Measurements from ENCODE around the gene PRKAR2A. TPM values are rescaled to one million over a fixed set of nuclear protein-coding genes. Genes with fewer than 3 reads are reported as not detected.

Gene PRKAR2A
- total RNA-seq, 2 donors from 2014 or later = 14.8 to 32.0 TPM

- H3K4me3 ChIP-seq = no peak overlapping the region
- H3K4me1 ChIP-seq = no peaks in the 10 kb centered on the region
- ATAC-seq = no peak
- no peaks in the 10 kb centered on the region for H3K9me3 ChIP-seq
- H3K27ac ChIP-seq = no peak overlapping the region
- H3K27me3 ChIP-seq = no peaks in the 10 kb centered on the region
- TF ChIP-seq CTCF (IDR thresholded peaks at IDR 0.05) (no peak), POLR2A (IDR thresholded peaks at IDR 0.05) (no peak)
- no peaks in the 10 kb centered on the region for H3K36me3 ChIP-seq (replicated peaks in 1 of 2; ENCODE audit: insufficient read depth in 1 of 2, low read depth in 2 of 2)
- 89 to 90% methylated on average over 8 of the region's 8 CpGs for WGBS, 2 donors
- no peak for DNase-seq
- intact Hi-C loops (cut with DNase I) = no loop called here
Measured at GRCh38 chr3:48877671-48878070, 30.0 kb upstream of the PRKAR2A start.

GRCh38 chr3:48863122-48863521, 15.4 kb upstream of the PRKAR2A start:
- H3K9me3 ChIP-seq = no peaks in the 10 kb centered on the region
- ATAC-seq (no peak), DNase-seq (no peak)
- TF ChIP-seq POLR2A (IDR thresholded peaks at IDR 0.05) (no peak), CTCF (IDR thresholded peaks at IDR 0.05) (no peak)
- WGBS, 2 donors = 97 to 100% methylated on average over 2 to 3 of the region's 3 CpGs
- intact Hi-C loops (cut with DNase I) = no loop called here
- H3K4me1 ChIP-seq = no peaks in the 10 kb centered on the region
- no peak overlapping the region for H3K27ac ChIP-seq
- H3K36me3 ChIP-seq (replicated peaks in 1 of 2; ENCODE audit: insufficient read depth in 1 of 2, low read depth in 2 of 2) = peaks cover 0 to 1% of the 10 kb centered on the region in 2 donors
- no peak overlapping the region for H3K4me3 ChIP-seq
- no peaks in the 10 kb centered on the region for H3K27me3 ChIP-seq

- ATAC-seq (no peak), DNase-seq (no peak)
- Histone ChIP-seq H3K27ac (no peak overlapping the region), H3K4me1 (peaks cover 2% of the 10 kb centered on the region), H3K27me3 (no peaks in the 10 kb centered on the region), H3K36me3 (replicated peaks in 1 of 2; ENCODE audit: insufficient read depth in 1 of 2, low read depth in 2 of 2) (peaks cover 4% of the 10 kb centered on the region in 2 donors), H3K9me3 (no peaks in the 10 kb centered on the region), H3K4me3 (no peak overlapping the region)
- TF ChIP-seq CTCF (IDR thresholded peaks at IDR 0.05) (no peak), POLR2A (IDR thresholded peaks at IDR 0.05) (no peak)
- 83 to 96% methylated on average over 2 of the region's 2 CpGs for WGBS, 2 donors
- intact Hi-C loops (cut with DNase I) = no loop called here
Measured at GRCh38 chr3:48859206-48859605, 11.5 kb upstream of the PRKAR2A start.

- H3K27ac ChIP-seq = no peak overlapping the region
- H3K27me3 ChIP-seq = no peaks in the 10 kb centered on the region
- H3K4me3 ChIP-seq = no peak overlapping the region
- WGBS, 2 donors = 90 to 95% methylated on average over 2 of the region's 2 CpGs
- no peaks in the 10 kb centered on the region for H3K9me3 ChIP-seq
- peaks cover 4% of the 10 kb centered on the region in 2 donors for H3K36me3 ChIP-seq (replicated peaks in 1 of 2; ENCODE audit: insufficient read depth in 1 of 2, low read depth in 2 of 2)
- intact Hi-C loops (cut with DNase I) = no loop called here
- DNase-seq (no peak), ATAC-seq (no peak)
- peaks cover 7% of the 10 kb centered on the region for H3K4me1 ChIP-seq
- no peak for TF ChIP-seq POLR2A (IDR thresholded peaks at IDR 0.05)
- no peak for TF ChIP-seq CTCF (IDR thresholded peaks at IDR 0.05)
Measured at GRCh38 chr3:48858709-48859108, 11.0 kb upstream of the PRKAR2A start.

- WGBS, 2 donors = 81 to 86% methylated on average over 2 of the region's 2 CpGs
- Histone ChIP-seq H3K4me3 (no peak overlapping the region), H3K9me3 (no peaks in the 10 kb centered on the region), H3K27ac (no peak overlapping the region), H3K4me1 (peaks cover 12% of the 10 kb centered on the region), H3K36me3 (replicated peaks in 1 of 2; ENCODE audit: insufficient read depth in 1 of 2, low read depth in 2 of 2) (peaks cover 4% of the 10 kb centered on the region in 2 donors), H3K27me3 (no peaks in the 10 kb centered on the region)
- intact Hi-C loops (cut with DNase I) = no loop called here
- no peak for ATAC-seq
- TF ChIP-seq POLR2A (IDR thresholded peaks at IDR 0.05) = no peak
- TF ChIP-seq CTCF (IDR thresholded peaks at IDR 0.05) = no peak
- no peak for DNase-seq
Measured at GRCh38 chr3:48857641-48858040, 10.0 kb upstream of the PRKAR2A start.

All from body of pancreas (tissue), 4 donors.